A549 treated with Mapracorat at 1 μM for 4 hours (cell line): ENCODE results near the gene CXXC1. TPM values are rescaled to one million over a fixed set of nuclear protein-coding genes. Genes with fewer than 3 reads are reported as not detected.

Experiments
- total RNA-seq: library from RNA; stranded (reverse); fragments of 200-300 nt; extraction: Qiagen RNA extraction; gene quantifications from 5 replicates; pipeline ENCODE4 v1.2.3, GENCODE V29; 2022

CXXC1 gene
- total RNA-seq: 39.9 to 50.9 TPM (median 45.3 TPM) in 5 replicates

DNA sequence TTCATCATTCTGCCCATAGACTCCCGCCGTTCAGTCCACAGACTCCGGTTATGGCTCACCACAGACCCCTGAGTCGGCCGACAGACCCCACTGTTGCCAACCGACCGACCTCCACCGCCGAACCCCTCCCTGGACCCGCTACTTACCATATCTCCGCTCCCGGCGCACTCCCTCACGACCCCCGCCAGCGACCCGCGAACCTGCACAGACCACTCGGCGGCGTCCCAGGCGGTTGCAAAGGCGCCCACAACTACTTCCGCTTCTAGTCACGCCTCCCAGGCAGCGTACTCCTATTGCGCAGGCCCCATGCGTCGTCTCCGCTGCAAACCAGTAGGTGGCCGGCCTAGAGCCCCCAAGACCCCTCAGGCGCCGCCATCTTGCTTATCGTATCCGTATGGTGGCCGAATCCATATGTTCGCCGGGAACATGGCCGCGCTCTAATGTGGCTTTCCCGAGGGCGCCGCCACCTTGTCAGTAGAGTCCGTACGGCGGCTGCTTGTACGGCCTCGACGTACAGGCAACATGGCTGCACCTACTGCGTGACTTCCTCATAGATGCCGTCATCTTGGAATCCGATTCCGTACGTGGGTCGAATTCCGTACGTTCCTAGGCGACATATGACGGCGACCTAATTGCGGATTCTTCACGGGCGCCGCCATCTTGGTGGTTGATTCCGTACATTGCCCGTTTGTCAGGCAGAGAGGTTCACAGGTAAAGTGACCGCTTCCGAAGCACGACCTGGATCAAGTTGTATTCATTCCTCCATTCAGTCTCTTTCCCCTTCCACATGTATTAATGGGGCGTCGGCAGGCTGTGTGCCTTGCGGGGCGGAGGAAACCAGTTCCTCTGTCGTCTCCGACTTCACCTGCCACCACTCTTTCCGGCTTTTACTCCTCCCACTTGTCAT lies at the start of gene CXXC1:
Gene CXXC1, minus strand, starts transcription at position 252 of the 907 bp plus-strand sequence. Its CDS starts 103 bp downstream, at position 149.

DNA sequence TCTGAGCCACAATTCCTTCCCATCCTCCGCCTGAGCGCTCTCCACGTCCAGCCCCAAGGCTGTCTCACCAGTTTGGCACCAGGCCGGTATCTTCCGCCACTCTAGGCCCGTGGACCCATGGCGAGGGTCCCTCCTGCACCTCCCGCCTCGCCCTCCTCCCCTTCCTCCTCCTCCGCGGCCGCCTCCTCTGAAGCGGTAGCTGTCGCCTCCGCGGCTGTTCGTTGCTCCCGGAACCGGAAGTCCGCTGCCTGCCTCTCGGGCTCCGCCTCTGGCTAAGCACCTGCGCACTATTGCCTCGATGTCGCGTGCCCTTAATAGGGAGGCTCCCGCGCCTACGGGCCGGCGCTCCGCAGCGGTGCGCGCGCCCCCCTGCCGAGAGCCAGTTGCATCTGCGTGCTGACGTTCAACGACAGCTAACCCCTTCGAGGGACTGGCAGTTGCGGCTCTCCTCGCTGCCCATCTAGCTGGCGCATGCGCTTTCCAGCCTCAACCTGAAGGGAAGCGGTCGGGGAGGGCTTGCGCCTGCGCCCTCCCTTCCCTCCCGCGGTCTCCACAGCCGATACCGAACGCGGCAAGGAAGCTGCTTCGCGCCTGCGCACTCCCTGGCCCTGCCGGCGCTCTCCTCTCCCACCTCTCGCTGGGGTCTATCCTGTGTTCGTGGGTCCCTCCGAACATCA lies 6.1 kb downstream of the CXXC1 start, which contains the start of gene MBD1:
Gene MBD1, minus strand, starts transcription at position 229 of the 677 bp plus-strand sequence. CDS start 1,531 bp downstream, outside the sequence.

DNA sequence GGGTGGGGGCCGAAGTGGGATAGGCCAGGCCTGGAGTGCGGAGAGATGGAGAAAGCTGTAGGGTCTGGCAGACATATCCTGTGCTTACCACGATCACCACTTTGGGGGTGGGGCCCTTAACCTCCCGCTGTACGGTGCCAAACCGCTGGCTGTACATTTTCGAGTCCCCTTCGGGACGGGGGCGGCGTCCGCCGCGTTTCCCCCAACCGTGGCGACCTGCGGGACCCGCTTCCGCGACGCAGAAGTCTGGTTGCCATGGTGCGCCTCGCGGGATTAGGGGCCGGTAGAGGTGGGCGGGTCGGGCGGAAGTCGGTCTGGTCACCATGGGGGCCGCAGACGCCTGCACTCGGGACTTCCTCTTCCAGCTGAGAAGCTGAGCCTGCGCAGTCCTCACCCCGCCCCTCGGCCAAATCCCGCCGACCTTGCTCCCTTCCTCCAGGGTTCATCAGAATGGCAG lies 21.2 kb downstream of the CXXC1 start, which contains the start of gene CFAP53:
Gene CFAP53, minus strand, starts transcription at position 248 of the 457 bp plus-strand sequence. Its CDS starts 91 bp downstream, at position 157.

Other genes starting within 250 kb of the CXXC1 start
- gene MYO5B, start 92.5 kb downstream of the CXXC1 start, total RNA-seq: 7.8 to 10.5 TPM (median 9.4 TPM) in 5 replicates
- 0.11 to 0.31 TPM (median 0.25 TPM) in 5 replicates for gene CFAP53, start 21.2 kb downstream of the CXXC1 start, total RNA-seq
- 26.4 to 35.2 TPM (median 33.5 TPM) in 5 replicates for gene MBD1, start 6.2 kb downstream of the CXXC1 start, total RNA-seq
- gene SKA1, start 87.4 kb upstream of the CXXC1 start, total RNA-seq: 11.2 to 11.9 TPM (median 11.7 TPM) in 5 replicates